ENCODE measurements around the gene NDUFC2.

- no peak for TF ChIP-seq CTCF (conservative IDR thresholded peaks at IDR 0.05 in 1 of 2, IDR thresholded peaks at IDR 0.05 in 1 of 2; ENCODE audit: low read depth in 1 of 2, low read length in 2 of 2)
- no peak for TF ChIP-seq EZH2 (IDR thresholded peaks at IDR 0.05; ENCODE audit: low read length, missing control alignments)
Measured at GRCh38 chr11:78019808-78020207, 59.9 kb downstream of the NDUFC2 start.
